ENCODE data around the gene CSF3. TPM values are rescaled to one million over a fixed set of nuclear protein-coding genes. Genes with fewer than 3 reads are reported as not detected.

CSF3 gene
- total RNA-seq, 4 donors from 2014 or later, result 0.32 to 19.4 (median 0.58) TPM

DNA sequence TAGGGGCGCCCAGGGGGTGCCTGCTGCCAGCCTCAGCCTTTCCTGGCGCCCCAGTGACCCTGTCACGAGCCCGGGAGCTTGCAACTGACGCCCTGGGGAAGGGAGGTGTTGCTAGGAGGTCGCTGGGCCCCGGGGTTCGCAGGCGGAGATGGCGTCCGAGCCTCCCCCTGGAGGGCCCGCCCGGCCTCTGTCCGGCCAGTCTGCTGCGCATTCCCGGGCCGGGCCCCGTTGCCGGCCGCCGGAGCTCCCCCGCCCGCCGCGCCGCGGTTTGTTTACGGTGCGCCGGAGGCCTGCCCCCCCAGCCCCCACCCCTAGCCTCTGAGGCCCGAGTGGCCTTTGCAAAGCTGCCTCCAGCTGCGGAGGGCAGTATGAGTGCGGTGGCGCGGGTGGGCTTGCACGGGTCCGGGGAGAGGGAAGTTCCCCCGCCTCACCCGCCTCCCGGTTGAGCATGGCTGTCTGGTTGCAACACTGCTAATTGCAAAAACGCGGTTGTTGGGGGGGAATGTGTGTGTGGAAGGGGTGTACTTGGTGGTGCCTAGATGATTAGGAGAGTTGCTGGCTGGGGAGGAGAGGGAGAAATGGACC lies 48.0 kb downstream of the CSF3 start:
- peak overlapping the region; percentile 91 to 99 (median 99) for H3K27ac ChIP-seq (replicated peaks in 1 of 4)
- H3K27me3 ChIP-seq, result no peaks in the 10 kb centered on the region
- 1% methylated on average over 9 of the region's 42 CpGs for WGBS
- no peaks in the 10 kb centered on the region for H3K36me3 ChIP-seq
- H3K4me1 ChIP-seq, result peaks cover 54 to 89% (median 73%) of the 10 kb centered on the region in 4 donors
- intact Hi-C loops (cut with DNase I), result no loop called here
- no peaks in the 10 kb centered on the region for H3K9me3 ChIP-seq
- DNase-seq (ENCODE audit: extremely low spot score), result peak; percentile 92
- H3K4me3 ChIP-seq, result peak overlapping the region; percentile 69 to 100 (median 100)
- no peak for TF ChIP-seq POLR2A (IDR thresholded peaks at IDR 0.05; ENCODE audit: low read depth)
- TF ChIP-seq POLR2AphosphoS5 (IDR thresholded peaks at IDR 0.05), result peak in 1 of 2 donors; percentile 51

DNA sequence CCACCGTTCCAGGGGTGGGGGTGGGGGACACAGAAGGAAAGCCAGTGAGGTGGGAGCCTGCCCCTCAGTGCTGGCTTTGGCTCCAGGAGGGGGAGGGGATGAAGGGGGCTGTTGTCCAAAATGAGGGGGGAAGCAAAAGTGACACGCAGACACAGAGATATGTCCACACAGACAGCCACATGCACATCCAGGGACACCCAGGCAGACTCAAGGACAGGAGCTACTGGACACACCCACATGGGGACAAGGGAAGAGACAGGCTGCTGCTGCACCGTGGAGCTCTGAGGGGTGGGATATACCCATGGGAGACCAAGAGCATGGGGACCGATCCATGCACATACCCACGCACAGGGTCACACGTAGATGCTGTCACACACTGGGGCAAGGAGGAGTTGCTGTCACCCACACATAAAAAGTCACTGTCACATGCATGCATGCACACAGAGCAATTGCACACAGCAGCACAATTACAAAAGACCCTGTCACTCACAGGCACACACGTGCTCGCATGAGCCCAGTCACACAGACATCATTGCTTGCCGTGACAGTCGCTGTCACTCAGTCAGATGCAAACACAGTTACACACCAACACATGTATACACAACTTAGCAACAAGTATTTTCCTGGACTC lies 48.8 kb downstream of the CSF3 start:
- Histone ChIP-seq H3K4me3 (peak overlapping the region; percentile 69 to 100 (median 100)), H3K27me3 (no peaks in the 10 kb centered on the region), H3K27ac (replicated peaks in 1 of 4) (peak overlapping the region; percentile 91 to 99 (median 99)), H3K36me3 (no peaks in the 10 kb centered on the region), H3K9me3 (no peaks in the 10 kb centered on the region), H3K4me1 (peaks cover 53 to 89% (median 73%) of the 10 kb centered on the region in 4 donors)
- intact Hi-C loops (cut with DNase I), result no loop called here
- TF ChIP-seq EP300 (IDR thresholded peaks at IDR 0.05) (no peak), POLR2A (IDR thresholded peaks at IDR 0.05; ENCODE audit: low read depth) (no peak), POLR2AphosphoS5 (IDR thresholded peaks at IDR 0.05) (peak in 1 of 2 donors; percentile 14)
- TF ChIP-seq, protein P1, sequence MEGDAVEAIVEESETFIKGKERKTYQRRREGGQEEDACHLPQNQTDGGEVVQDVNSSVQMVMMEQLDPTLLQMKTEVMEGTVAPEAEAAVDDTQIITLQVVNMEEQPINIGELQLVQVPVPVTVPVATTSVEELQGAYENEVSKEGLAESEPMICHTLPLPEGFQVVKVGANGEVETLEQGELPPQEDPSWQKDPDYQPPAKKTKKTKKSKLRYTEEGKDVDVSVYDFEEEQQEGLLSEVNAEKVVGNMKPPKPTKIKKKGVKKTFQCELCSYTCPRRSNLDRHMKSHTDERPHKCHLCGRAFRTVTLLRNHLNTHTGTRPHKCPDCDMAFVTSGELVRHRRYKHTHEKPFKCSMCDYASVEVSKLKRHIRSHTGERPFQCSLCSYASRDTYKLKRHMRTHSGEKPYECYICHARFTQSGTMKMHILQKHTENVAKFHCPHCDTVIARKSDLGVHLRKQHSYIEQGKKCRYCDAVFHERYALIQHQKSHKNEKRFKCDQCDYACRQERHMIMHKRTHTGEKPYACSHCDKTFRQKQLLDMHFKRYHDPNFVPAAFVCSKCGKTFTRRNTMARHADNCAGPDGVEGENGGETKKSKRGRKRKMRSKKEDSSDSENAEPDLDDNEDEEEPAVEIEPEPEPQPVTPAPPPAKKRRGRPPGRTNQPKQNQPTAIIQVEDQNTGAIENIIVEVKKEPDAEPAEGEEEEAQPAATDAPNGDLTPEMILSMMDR (IDR thresholded peaks at IDR 0.05), result no peak
- 16% methylated on average over 10 of the region's 10 CpGs for WGBS
- no peak for DNase-seq (ENCODE audit: extremely low spot score)

DNA sequence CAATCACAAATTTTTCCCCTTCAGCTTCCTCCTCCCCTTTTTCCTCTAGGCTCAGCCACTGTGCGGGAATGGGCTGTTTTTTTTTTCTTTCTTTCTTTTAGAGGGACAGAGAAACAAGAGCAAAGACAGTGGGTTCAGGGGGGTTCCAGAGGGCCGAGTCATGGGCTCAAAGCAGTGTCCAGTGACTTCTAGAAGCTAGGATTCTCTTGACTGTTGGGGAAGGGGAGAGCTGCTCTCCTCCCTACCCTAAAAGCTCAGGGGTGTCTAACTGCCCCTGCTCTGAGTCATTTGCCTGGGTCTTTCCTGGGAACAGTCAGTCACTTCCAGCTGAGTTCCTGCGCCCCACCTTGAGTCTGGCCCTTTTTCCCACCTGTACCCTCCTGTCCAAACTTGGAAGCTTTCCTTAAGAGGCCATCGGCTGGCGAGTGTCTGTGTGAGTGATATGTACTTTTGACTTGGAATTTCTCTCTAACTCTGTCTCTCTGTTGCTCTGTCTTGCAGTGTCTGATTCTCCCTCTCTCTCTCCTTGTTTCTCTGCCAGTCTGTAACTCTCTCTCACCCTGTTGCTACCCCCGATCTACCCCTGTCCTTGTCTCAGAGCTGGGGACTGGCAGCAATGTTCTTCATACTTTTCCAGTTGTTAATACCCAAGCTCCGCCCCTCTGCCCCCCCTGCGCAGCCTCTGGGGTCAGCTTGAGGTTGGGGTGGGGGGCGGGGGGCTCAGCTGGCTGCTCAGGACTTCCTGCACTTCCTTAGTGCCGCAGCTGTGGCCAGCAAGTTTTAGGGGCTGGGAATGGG lies 49.9 kb downstream of the CSF3 start:
- intact Hi-C loops (cut with DNase I), result loop anchor here (5.0 kb wide), 1 partner anchor 42 kb away; no protein-coding TSS in a partner anchor
- WGBS, result 5% methylated on average over 9 of the region's 10 CpGs
- TF ChIP-seq POLR2A (IDR thresholded peaks at IDR 0.05; ENCODE audit: low read depth), result no peak
- peak; percentile 14 to 26 for TF ChIP-seq POLR2AphosphoS5 (IDR thresholded peaks at IDR 0.05)
- Histone ChIP-seq H3K27me3 (no peaks in the 10 kb centered on the region), H3K4me1 (peaks cover 60 to 89% (median 75%) of the 10 kb centered on the region in 4 donors), H3K36me3 (no peaks in the 10 kb centered on the region), H3K27ac (replicated peaks in 1 of 4) (peak overlapping the region; percentile 91 to 99 (median 99)), H3K9me3 (no peaks in the 10 kb centered on the region), H3K4me3 (peak overlapping the region; percentile 69 to 100 (median 100))
- no peak for DNase-seq (ENCODE audit: extremely low spot score)

DNA sequence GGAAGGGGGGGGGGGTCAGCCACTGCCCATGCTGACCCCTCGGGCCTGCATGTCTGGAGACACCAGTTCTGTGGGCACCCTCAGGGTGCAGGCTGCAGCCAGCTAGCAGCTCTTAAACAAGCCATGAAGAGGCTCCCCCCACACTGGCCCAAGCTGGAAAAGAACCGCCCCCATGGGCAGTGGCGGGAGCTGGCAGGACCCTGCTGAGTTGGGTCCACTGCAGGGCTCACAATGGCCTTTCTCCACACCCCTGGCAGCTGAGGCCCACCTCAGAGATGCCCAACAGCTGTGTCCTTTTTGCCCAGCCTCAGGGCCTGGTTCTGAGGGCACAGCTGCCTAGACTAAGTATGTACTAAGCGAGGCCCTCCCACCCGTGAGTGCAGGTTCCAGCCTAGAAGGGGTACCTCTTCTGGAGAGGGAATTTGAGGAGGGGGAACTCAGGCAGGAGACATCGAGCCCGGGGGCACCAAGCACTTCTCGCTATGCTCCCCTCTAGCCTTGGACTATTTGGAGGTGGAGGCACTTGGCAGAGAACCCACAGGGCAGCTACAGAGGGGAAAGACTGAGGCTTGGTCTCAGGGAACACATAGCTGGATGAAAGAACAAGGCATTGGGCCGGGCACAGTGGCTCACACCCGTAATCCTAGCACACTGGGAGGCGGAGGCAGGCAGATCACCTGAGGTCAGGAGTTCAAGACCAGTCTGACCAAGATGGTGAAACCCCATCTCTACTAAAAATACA lies 50.7 kb downstream of the CSF3 start:
- no peaks in the 10 kb centered on the region for H3K9me3 ChIP-seq
- peaks cover 68 to 91% (median 81%) of the 10 kb centered on the region in 4 donors for H3K4me1 ChIP-seq
- intact Hi-C loops (cut with DNase I), result loop anchor here (5.0 kb wide), 1 partner anchor 41 kb away; no protein-coding TSS in a partner anchor
- DNase-seq (ENCODE audit: extremely low spot score), result no peak
- WGBS, result 59% methylated on average over 8 of the region's 11 CpGs
- TF ChIP-seq POLR2AphosphoS5 (IDR thresholded peaks at IDR 0.05), result no peak
- TF ChIP-seq EP300 (IDR thresholded peaks at IDR 0.05), result no peak
- TF ChIP-seq, protein P1 (IDR thresholded peaks at IDR 0.05), result no peak
- no peak for TF ChIP-seq POLR2A (IDR thresholded peaks at IDR 0.05; ENCODE audit: low read depth)
- H3K27ac ChIP-seq (replicated peaks in 1 of 4), result peak overlapping the region; percentile 91 to 99 (median 99)
- no peaks in the 10 kb centered on the region for H3K27me3 ChIP-seq
- H3K36me3 ChIP-seq, result no peaks in the 10 kb centered on the region
- H3K4me3 ChIP-seq, result peak overlapping the region; percentile 69 to 100 (median 100)

Small RNA genes within 50 kb of the gene (small RNA-seq; reads per million reads assigned to genes)
- gene SNORD124, result 740 to 1,044 (median 1,024) reads per million in 3 donors

Other genes with a start within 250 kb of the CSF3 start
- 1 to 10 TPM in 2 of 4 donors, under 1 TPM in 2; 0.83 to 3.8 (median 1.3) TPM for gene IKZF3, start 151.1 kb upstream of the CSF3 start, total RNA-seq
- not detected for gene ZPBP2, start 147.2 kb upstream of the CSF3 start, total RNA-seq
- gene GSDMB, start 96.8 kb upstream of the CSF3 start, total RNA-seq, result 1 to 10 TPM; 1.7 to 7.1 (median 2.7) TPM
- 10 to 100 TPM; 33.2 to 68.6 (median 45.9) TPM for gene ORMDL3, start 87.8 kb upstream of the CSF3 start, total RNA-seq
- not detected for gene LRRC3C, start 87.7 kb upstream of the CSF3 start, total RNA-seq
- gene GSDMA, start 52.4 kb upstream of the CSF3 start, total RNA-seq, result under 1 TPM in 3 of 4 donors, not detected in 1; 0.11 to 0.99 (median 0.45) TPM
- 100 to 1,000 TPM in 1 of 4 donors, 10 to 100 TPM in 3; 58.1 to 117 (median 84.0) TPM for gene PSMD3, start 34.6 kb upstream of the CSF3 start, total RNA-seq
- 10 to 100 TPM; 33.6 to 43.6 (median 37.4) TPM for gene MED24, start 39.0 kb downstream of the CSF3 start, total RNA-seq
- 100 to 1,000 TPM in 2 of 4 donors, 10 to 100 TPM in 2; 69.7 to 112 (median 85.2) TPM for gene THRA, start 47.5 kb downstream of the CSF3 start, total RNA-seq
- 10 to 100 TPM in 3 of 4 donors, 1 to 10 TPM in 1; 6.1 to 24.2 (median 14.5) TPM for gene NR1D1, start 85.1 kb downstream of the CSF3 start, total RNA-seq
- 10 to 100 TPM; 64.1 to 86.8 (median 72.2) TPM for gene MSL1, start 106.5 kb downstream of the CSF3 start, total RNA-seq
- gene CASC3, start 125.1 kb downstream of the CSF3 start, total RNA-seq, result 100 to 1,000 TPM in 2 of 4 donors, 10 to 100 TPM in 2; 77.2 to 103 (median 95.5) TPM
- gene RAPGEFL1, start 162.0 kb downstream of the CSF3 start, total RNA-seq, result 1 to 10 TPM; 1.5 to 5.4 (median 2.9) TPM
- 10 to 100 TPM in 2 of 4 donors, 1 to 10 TPM in 2; 7.8 to 21.5 (median 12.1) TPM for gene WIPF2, start 203.9 kb downstream of the CSF3 start, total RNA-seq